Measurements from ENCODE around the gene BEND6.

BEND6 gene

DNA sequence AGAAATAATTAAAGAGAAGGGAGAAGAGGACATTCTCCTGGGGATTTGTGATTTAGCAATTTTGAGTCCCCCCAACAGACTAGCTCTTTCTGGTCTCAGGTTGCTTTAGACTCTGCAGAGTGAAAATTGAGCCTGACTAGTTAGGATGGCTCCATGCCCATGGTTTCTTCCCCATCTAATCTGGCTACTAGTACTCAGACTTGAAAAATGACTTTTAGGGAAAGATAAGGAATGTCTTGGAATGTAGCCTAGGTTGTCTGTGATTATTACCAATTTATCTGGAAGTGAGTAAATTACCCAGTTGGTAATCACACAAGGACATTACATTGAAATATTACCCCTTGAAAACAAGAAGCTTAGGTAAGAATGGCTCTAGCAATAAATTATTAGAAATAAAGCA lies 4.2 kb downstream of the BEND6 start:
- Histone ChIP-seq H3K4me2 (ENCODE audit: low read length, poor library complexity, severe bottlenecking) (no peak overlapping the region), H2BK5ac (ENCODE audit: low read depth, low read length, poor library complexity, severe bottlenecking) (no peak overlapping the region), H4K91ac (ENCODE audit: low read length) (no peak overlapping the region), H3K27me3 (ENCODE audit: control insufficient read depth in 1 of 2, insufficient read depth in 1 of 2, low read length in 2 of 2) (no peaks in the 10 kb centered on the region), H3K9ac (ENCODE audit: low read length) (peak overlapping the region; percentile 77), H2AK5ac (ENCODE audit: low read length, severe bottlenecking) (no peak overlapping the region), H2BK120ac (ENCODE audit: low read depth, low read length) (no peak overlapping the region), H3K14ac (ENCODE audit: low read length in 2 of 2) (no peak overlapping the region), H3K23ac (ENCODE audit: low read length in 2 of 2) (no peak overlapping the region), H3K79me1 (replicated peaks; ENCODE audit: low read length, poor library complexity, severe bottlenecking) (peaks cover 9% of the 10 kb centered on the region), H3K27ac (ENCODE audit: low read length, poor library complexity, severe bottlenecking) (no peak overlapping the region), H4K8ac (ENCODE audit: low read length) (no peak overlapping the region), H3K4me1 (ENCODE audit: control insufficient read depth, insufficient read depth, low read depth, low read length) (peaks cover 4% of the 10 kb centered on the region), H2BK12ac (ENCODE audit: low read length in 2 of 2) (no peak overlapping the region), H3K18ac (ENCODE audit: low read depth in 1 of 2, low read length in 2 of 2) (no peak overlapping the region), H3K4me3 (ENCODE audit: insufficient read depth in 1 of 2, low read depth in 1 of 2, low read length in 2 of 2) (peak overlapping the region in 1 of 2 experiments; percentile 43), H2AFZ (ENCODE audit: low read depth, low read length) (no peak overlapping the region), H3K4ac (ENCODE audit: low read depth in 1 of 2, low read length in 2 of 2) (no peak overlapping the region), H3K9me3 (ENCODE audit: control insufficient read depth, low read length) (no peaks in the 10 kb centered on the region), H2BK15ac (ENCODE audit: low read depth, poor library complexity, severe bottlenecking) (no peak overlapping the region), H3K36me3 (ENCODE audit: control insufficient read depth in 1 of 2, insufficient read depth in 2 of 2, low read depth in 1 of 2, low read length in 2 of 2) (no peaks in the 10 kb centered on the region)
- no peak for DNase-seq

DNA sequence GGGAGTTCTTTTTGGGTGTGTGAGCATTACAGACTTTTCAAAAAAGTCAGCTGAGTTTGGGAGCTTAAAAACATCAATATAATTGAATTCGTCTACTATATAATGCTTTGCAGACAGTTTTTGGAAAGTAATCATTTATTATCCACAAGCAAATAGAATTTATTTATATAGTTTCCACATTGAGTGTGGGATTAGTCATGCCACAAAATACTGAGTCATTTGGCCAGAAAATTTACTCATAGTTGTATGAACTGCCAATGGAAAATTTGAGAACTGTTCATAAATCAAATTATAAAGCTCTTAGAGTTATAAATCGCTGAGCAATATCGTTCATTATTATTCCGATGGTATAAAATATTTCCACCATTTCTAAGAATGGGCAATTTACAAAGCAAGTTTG lies 5.0 kb downstream of the BEND6 start:
- Histone ChIP-seq H4K91ac (ENCODE audit: low read length) (no peak overlapping the region), H2BK12ac (ENCODE audit: low read length in 2 of 2) (no peak overlapping the region), H3K9me3 (ENCODE audit: control insufficient read depth, low read length) (no peaks in the 10 kb centered on the region), H4K8ac (ENCODE audit: low read length) (no peak overlapping the region), H3K79me1 (replicated peaks; ENCODE audit: low read length, poor library complexity, severe bottlenecking) (peaks cover 9% of the 10 kb centered on the region), H3K14ac (ENCODE audit: low read length in 2 of 2) (no peak overlapping the region), H3K36me3 (ENCODE audit: control insufficient read depth in 1 of 2, insufficient read depth in 2 of 2, low read depth in 1 of 2, low read length in 2 of 2) (no peaks in the 10 kb centered on the region), H2AFZ (ENCODE audit: low read depth, low read length) (no peak overlapping the region), H2BK5ac (ENCODE audit: low read depth, low read length, poor library complexity, severe bottlenecking) (no peak overlapping the region), H3K27ac (ENCODE audit: low read length, poor library complexity, severe bottlenecking) (no peak overlapping the region), H3K27me3 (ENCODE audit: control insufficient read depth in 1 of 2, insufficient read depth in 1 of 2, low read length in 2 of 2) (no peaks in the 10 kb centered on the region), H3K9ac (ENCODE audit: low read length) (peak overlapping the region; percentile 77), H3K18ac (ENCODE audit: low read depth in 1 of 2, low read length in 2 of 2) (no peak overlapping the region), H2BK15ac (ENCODE audit: low read depth, poor library complexity, severe bottlenecking) (no peak overlapping the region), H3K23ac (ENCODE audit: low read length in 2 of 2) (no peak overlapping the region), H2BK120ac (ENCODE audit: low read depth, low read length) (no peak overlapping the region), H3K4me3 (ENCODE audit: insufficient read depth in 1 of 2, low read depth in 1 of 2, low read length in 2 of 2) (peak overlapping the region in 1 of 2 experiments; percentile 43), H3K4me2 (ENCODE audit: low read length, poor library complexity, severe bottlenecking) (no peak overlapping the region), H2AK5ac (ENCODE audit: low read length, severe bottlenecking) (no peak overlapping the region), H3K4me1 (ENCODE audit: control insufficient read depth, insufficient read depth, low read depth, low read length) (peaks cover 4% of the 10 kb centered on the region), H3K4ac (ENCODE audit: low read depth in 1 of 2, low read length in 2 of 2) (no peak overlapping the region)
- WGBS: no CpG with 5 or more reads among the region's 4 CpGs
- DNase-seq: peak; percentile 28

DNA sequence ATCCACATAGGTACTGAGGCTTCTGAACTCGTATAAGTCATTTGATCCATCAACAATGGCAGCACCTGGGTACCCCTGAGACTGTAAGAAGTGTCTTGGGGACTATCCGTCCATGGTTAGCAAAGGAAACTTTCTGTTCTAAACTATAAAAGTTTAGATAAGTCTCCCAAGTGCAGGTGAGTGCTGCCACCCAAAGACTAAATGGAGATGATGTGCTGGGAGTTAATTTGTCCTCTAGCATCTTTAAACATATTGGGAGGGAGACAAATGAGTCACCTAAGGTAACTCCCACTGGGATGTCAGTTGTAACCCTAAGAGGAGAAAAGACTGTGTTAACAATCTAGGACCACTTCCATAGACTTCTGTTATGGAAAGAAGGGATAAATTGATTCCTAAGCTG lies 6.2 kb downstream of the BEND6 start:
- H3K18ac ChIP-seq (ENCODE audit: low read depth in 1 of 2, low read length in 2 of 2): no peak overlapping the region
- H3K27ac ChIP-seq (ENCODE audit: low read length, poor library complexity, severe bottlenecking): no peak overlapping the region
- H3K4ac ChIP-seq (ENCODE audit: low read depth in 1 of 2, low read length in 2 of 2): no peak overlapping the region
- H2BK12ac ChIP-seq (ENCODE audit: low read length in 2 of 2): no peak overlapping the region
- 83% methylated on average over 2 of the region's 2 CpGs for WGBS
- H3K23ac ChIP-seq (ENCODE audit: low read length in 2 of 2): no peak overlapping the region
- H2BK120ac ChIP-seq (ENCODE audit: low read depth, low read length): no peak overlapping the region
- no peak overlapping the region for H2AFZ ChIP-seq (ENCODE audit: low read depth, low read length)
- H2AK5ac ChIP-seq (ENCODE audit: low read length, severe bottlenecking): no peak overlapping the region
- no peaks in the 10 kb centered on the region for H3K27me3 ChIP-seq (ENCODE audit: control insufficient read depth in 1 of 2, insufficient read depth in 1 of 2, low read length in 2 of 2)
- no peak overlapping the region for H2BK5ac ChIP-seq (ENCODE audit: low read depth, low read length, poor library complexity, severe bottlenecking)
- H3K14ac ChIP-seq (ENCODE audit: low read length in 2 of 2): no peak overlapping the region
- H3K79me1 ChIP-seq (replicated peaks; ENCODE audit: low read length, poor library complexity, severe bottlenecking): peaks cover 9% of the 10 kb centered on the region
- no peak overlapping the region for H3K4me3 ChIP-seq (ENCODE audit: insufficient read depth in 1 of 2, low read depth in 1 of 2, low read length in 2 of 2)
- H2BK15ac ChIP-seq (ENCODE audit: low read depth, poor library complexity, severe bottlenecking): no peak overlapping the region
- no peak overlapping the region for H4K91ac ChIP-seq (ENCODE audit: low read length)
- no peak for DNase-seq
- no peaks in the 10 kb centered on the region for H3K36me3 ChIP-seq (ENCODE audit: control insufficient read depth in 1 of 2, insufficient read depth in 2 of 2, low read depth in 1 of 2, low read length in 2 of 2)
- H3K4me1 ChIP-seq (ENCODE audit: control insufficient read depth, insufficient read depth, low read depth, low read length): peaks cover 1% of the 10 kb centered on the region
- no peak overlapping the region for H3K4me2 ChIP-seq (ENCODE audit: low read length, poor library complexity, severe bottlenecking)
- no peaks in the 10 kb centered on the region for H3K9me3 ChIP-seq (ENCODE audit: control insufficient read depth, low read length)
- no peak overlapping the region for H3K9ac ChIP-seq (ENCODE audit: low read length)
- no peak overlapping the region for H4K8ac ChIP-seq (ENCODE audit: low read length)

DNA sequence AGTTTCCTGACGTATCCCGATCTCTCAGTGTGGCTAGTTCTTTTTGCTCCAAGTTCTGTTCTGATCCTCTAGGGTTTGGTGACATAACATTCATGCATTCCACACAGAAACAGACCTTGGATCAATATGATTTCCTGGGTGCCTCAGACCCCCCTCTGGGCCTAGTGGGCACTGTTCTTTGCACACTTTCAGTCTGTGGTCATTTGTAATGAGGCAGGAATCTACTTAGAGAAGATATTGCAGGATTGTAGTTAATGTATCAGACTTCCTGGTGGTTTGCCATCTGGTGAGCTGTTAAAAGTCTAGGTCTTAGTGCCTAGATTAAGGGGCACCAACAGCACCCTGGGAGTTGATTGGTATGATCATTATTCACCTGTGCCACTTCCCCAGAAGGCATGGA lies 7.5 kb downstream of the BEND6 start:
- Histone ChIP-seq H2AK5ac (ENCODE audit: low read length, severe bottlenecking) (no peak overlapping the region), H3K27me3 (ENCODE audit: control insufficient read depth in 1 of 2, insufficient read depth in 1 of 2, low read length in 2 of 2) (no peaks in the 10 kb centered on the region)
- WGBS: 95% methylated on average over 2 of the region's 2 CpGs

More for the DNA sequence above, 7.5 kb downstream of the BEND6 start:
- H3K27ac ChIP-seq (ENCODE audit: low read length, poor library complexity, severe bottlenecking): no peak overlapping the region
- H3K9ac ChIP-seq (ENCODE audit: low read length): no peak overlapping the region
- no peak overlapping the region for H2BK15ac ChIP-seq (ENCODE audit: low read depth, poor library complexity, severe bottlenecking)
- no peak overlapping the region for H2BK120ac ChIP-seq (ENCODE audit: low read depth, low read length)
- no peak for DNase-seq
- no peak overlapping the region for H3K14ac ChIP-seq (ENCODE audit: low read length in 2 of 2)
- no peak overlapping the region for H3K18ac ChIP-seq (ENCODE audit: low read depth in 1 of 2, low read length in 2 of 2)
- no peaks in the 10 kb centered on the region for H3K36me3 ChIP-seq (ENCODE audit: control insufficient read depth in 1 of 2, insufficient read depth in 2 of 2, low read depth in 1 of 2, low read length in 2 of 2)
- no peak overlapping the region for H3K4me3 ChIP-seq (ENCODE audit: insufficient read depth in 1 of 2, low read depth in 1 of 2, low read length in 2 of 2)
- no peak overlapping the region for H3K23ac ChIP-seq (ENCODE audit: low read length in 2 of 2)
- H3K4me1 ChIP-seq (ENCODE audit: control insufficient read depth, insufficient read depth, low read depth, low read length): peaks cover 1% of the 10 kb centered on the region
- no peak overlapping the region for H4K8ac ChIP-seq (ENCODE audit: low read length)
- H2AFZ ChIP-seq (ENCODE audit: low read depth, low read length): no peak overlapping the region
- H3K79me1 ChIP-seq (replicated peaks; ENCODE audit: low read length, poor library complexity, severe bottlenecking): peaks cover 8% of the 10 kb centered on the region
- no peak overlapping the region for H3K4ac ChIP-seq (ENCODE audit: low read depth in 1 of 2, low read length in 2 of 2)
- H2BK5ac ChIP-seq (ENCODE audit: low read depth, low read length, poor library complexity, severe bottlenecking): no peak overlapping the region
- no peak overlapping the region for H2BK12ac ChIP-seq (ENCODE audit: low read length in 2 of 2)
- no peaks in the 10 kb centered on the region for H3K9me3 ChIP-seq (ENCODE audit: control insufficient read depth, low read length)
- H3K4me2 ChIP-seq (ENCODE audit: low read length, poor library complexity, severe bottlenecking): no peak overlapping the region
- H4K91ac ChIP-seq (ENCODE audit: low read length): no peak overlapping the region

Measured in mesenchymal stem cell (in vitro differentiated cells and primary cell).